SU-DHL-6 (cell line): ENCODE data around the gene KPTN.

Experiments
- H2AFZ ChIP-seq: fragments of 200-600 bp; sonication (generic); 2 replicates; pipeline ENCODE4 v1.6.1; 2014; ENCODE audit warnings: low read depth, mild to moderate bottlenecking, moderate library complexity, mixed read lengths, antibody characterized with exemption, low read length; ENCODE audit not compliant: severe bottlenecking
- H3F3A ChIP-seq: fragments of 200-600 bp; shearing (Covaris generic); 2 replicates; pipeline ENCODE4 v1.6.0; 2016; ENCODE audit warnings: antibody characterized with exemption, mild to moderate bottlenecking; ENCODE audit not compliant: insufficient read depth
- H3K27ac ChIP-seq: fragments of 200-600 bp; sonication (generic); 2 replicates; pipeline ENCODE4 v1.5.1; 2016; ENCODE audit warnings: low read depth, mild to moderate bottlenecking, low read length, moderate library complexity, mixed read lengths
- H3K27me3 ChIP-seq: fragments of 200-600 bp; sonication (generic), shearing (Covaris generic); 2 replicates; pipeline ENCODE4 v1.6.0; 2014; ENCODE audit warnings: mild to moderate bottlenecking, low read length
- H3K36me3 ChIP-seq: fragments of 200-600 bp; sonication (generic); 2 replicates; pipeline ENCODE4 v1.6.1; 2014; ENCODE audit warnings: mild to moderate bottlenecking, low read length, mixed read lengths
- H3K4me2 ChIP-seq: fragments of 300-600, 200-600 bp; shearing (Covaris generic), sonication (generic); 2 replicates; pipeline ENCODE4 v1.6.0; 2014; ENCODE audit warnings: low read length, low read depth, mild to moderate bottlenecking; ENCODE audit not compliant: poor library complexity, severe bottlenecking
- H3K4me3 ChIP-seq: fragments of 200-600 bp; sonication (generic); 2 replicates; pipeline ENCODE4 v1.5.1; 2014; ENCODE audit warnings: antibody characterized with exemption, low read length, mild to moderate bottlenecking, mixed read lengths; ENCODE audit not compliant: insufficient read depth, poor library complexity, severe bottlenecking
- H3K79me2 ChIP-seq: fragments of 200-600 bp; sonication (generic); 2 replicates; pipeline ENCODE4 v1.6.1; 2014; ENCODE audit warnings: mild to moderate bottlenecking, low read length, moderate library complexity; ENCODE audit not compliant: insufficient read depth
- H3K9ac ChIP-seq: fragments of 200-600 bp; sonication (generic); 2 replicates; pipeline ENCODE4 v1.7.0; 2014; ENCODE audit warnings: mild to moderate bottlenecking, low read length
- H3K9me2 ChIP-seq: fragments of 200-600 bp; sonication (generic); replicated peaks from 2 replicates; pipeline ENCODE4 v1.6.1; 2014; ENCODE audit warnings: low read length; ENCODE audit not compliant: insufficient read depth
- H3K9me3 ChIP-seq: fragments of 200-600 bp; sonication (generic); 2 replicates; pipeline ENCODE4 v1.6.1; 2014; ENCODE audit warnings: low read length, mixed read lengths; ENCODE audit not compliant: insufficient read depth
- H4K20me1 ChIP-seq: fragments of 200-600 bp; sonication (generic); 2 replicates; pipeline ENCODE4 v1.6.1; 2014; ENCODE audit warnings: low read depth, mild to moderate bottlenecking, antibody characterized with exemption, low read length, moderate library complexity, mixed read lengths
- CTCF ChIP-seq: fragments of 200-600 bp; sonication (generic); IDR thresholded peaks from one replicate; pipeline ENCODE4 v1.5.1; 2017; ENCODE audit warnings: antibody characterized with exemption, mild to moderate bottlenecking, low read length, moderate library complexity; ENCODE audit not compliant: insufficient read depth, poor library complexity, severe bottlenecking
- EZH2phosphoT487 ChIP-seq: fragments of 200-600 bp; sonication (generic), shearing (Covaris generic); conservative IDR thresholded peaks from 2 replicates; pipeline ENCODE4 v1.6.1; 2018; ENCODE audit warnings: mild to moderate bottlenecking, antibody characterized with exemption, low read length, moderate library complexity, mixed read lengths

Gene KPTN

GRCh38 chr19:47435883-47436417 lies 48.1 kb downstream of the KPTN start:
- H3K4me2 ChIP-seq, result no peak overlapping the region

GRCh38 chr19:47435196-47435595 lies 48.8 kb downstream of the KPTN start:
- Histone ChIP-seq H3K9ac (no peak overlapping the region), H3K79me2 (no peaks in the 10 kb centered on the region), H3K4me2 (no peak overlapping the region), H3K9me3 (no peaks in the 10 kb centered on the region), H2AFZ (no peak overlapping the region), H4K20me1 (no peaks in the 10 kb centered on the region), H3F3A (no peaks in the 10 kb centered on the region), H3K27ac (no peak overlapping the region), H3K36me3 (no peaks in the 10 kb centered on the region), H3K9me2 (no peaks in the 10 kb centered on the region), H3K27me3 (no peaks in the 10 kb centered on the region), H3K4me3 (no peak overlapping the region)
- TF ChIP-seq EZH2phosphoT487 (no peak), CTCF (no peak)

More at GRCh38 chr19:47435883-47436417, 48.1 kb downstream of the KPTN start:
- no peak overlapping the region for H2AFZ ChIP-seq
- H3K4me3 ChIP-seq, result no peak overlapping the region
- H3K9ac ChIP-seq, result no peak overlapping the region
- no peaks in the 10 kb centered on the region for H4K20me1 ChIP-seq
- H3K9me3 ChIP-seq, result no peaks in the 10 kb centered on the region
- H3K36me3 ChIP-seq, result no peaks in the 10 kb centered on the region
- H3K9me2 ChIP-seq, result no peaks in the 10 kb centered on the region
- no peak overlapping the region for H3K27ac ChIP-seq
- no peaks in the 10 kb centered on the region for H3F3A ChIP-seq
- H3K79me2 ChIP-seq, result no peaks in the 10 kb centered on the region
- no peak for TF ChIP-seq CTCF
- TF ChIP-seq EZH2phosphoT487, result no peak
- H3K27me3 ChIP-seq, result no peaks in the 10 kb centered on the region

- H3K9me2 ChIP-seq, result no peaks in the 10 kb centered on the region
- no peaks in the 10 kb centered on the region for H3K79me2 ChIP-seq
- TF ChIP-seq CTCF, result no peak
- no peak for TF ChIP-seq EZH2phosphoT487
- no peak overlapping the region for H3K27ac ChIP-seq
- no peaks in the 10 kb centered on the region for H3K27me3 ChIP-seq
- no peak overlapping the region for H3K4me3 ChIP-seq
- no peaks in the 10 kb centered on the region for H3F3A ChIP-seq
- H3K36me3 ChIP-seq, result no peaks in the 10 kb centered on the region
- H2AFZ ChIP-seq, result no peak overlapping the region
- no peak overlapping the region for H3K4me2 ChIP-seq
- no peaks in the 10 kb centered on the region for H4K20me1 ChIP-seq
- H3K9me3 ChIP-seq, result no peaks in the 10 kb centered on the region
- H3K9ac ChIP-seq, result no peak overlapping the region
Observed at GRCh38 chr19:47434088-47434487, 49.9 kb downstream of the KPTN start.

- Histone ChIP-seq H3K4me3 (no peak overlapping the region), H4K20me1 (no peaks in the 10 kb centered on the region), H3K79me2 (no peaks in the 10 kb centered on the region), H3K9ac (no peak overlapping the region), H3K36me3 (no peaks in the 10 kb centered on the region), H3K9me3 (no peaks in the 10 kb centered on the region), H3K9me2 (no peaks in the 10 kb centered on the region), H2AFZ (no peak overlapping the region), H3K27me3 (no peaks in the 10 kb centered on the region), H3K27ac (no peak overlapping the region), H3F3A (peaks cover under 1% of the 10 kb centered on the region; the same call in 1 of the 2 replicates), H3K4me2 (no peak overlapping the region)
- TF ChIP-seq CTCF (no peak), EZH2phosphoT487 (no peak)
Observed at GRCh38 chr19:47433121-47433520, 50.9 kb downstream of the KPTN start.
